Ovary (tissue), 9 donors: ENCODE measurements around the gene MNAT1. TPM values are rescaled to one million over a fixed set of nuclear protein-coding genes. Genes with fewer than 3 reads are reported as not detected.

Experiments used
- DNase-seq, 5 donors: peaks; one replicate each; pipeline ENCODE4 v3.0.0-alpha.2; 2019 to 2020
- H3K27ac ChIP-seq, 2 donors: fragments of 200-600 bp; one replicate each; pipeline versions ENCODE4 v1.5.1 to v1.8.0; 2019 to 2022
- H3K27me3 ChIP-seq: fragments of 200-600 bp; one replicate; pipeline ENCODE4 v1.8.0; 2022
- H3K36me3 ChIP-seq: fragments of 200-600 bp; sonication (generic); one replicate; pipeline ENCODE4 v1.5.1; 2019
- H3K4me1 ChIP-seq: one replicate; pipeline ENCODE4 v1.8.1; 2013; ENCODE audit warnings: mild to moderate bottlenecking, moderate library complexity; ENCODE audit not compliant: insufficient read depth
- H3K4me3 ChIP-seq: fragments of 200-600 bp; sonication (generic); one replicate; pipeline ENCODE4 v1.5.1; 2017
- H3K9me3 ChIP-seq, 2 donors: fragments of 200-600 bp in 1 of 2; sonication (generic) in 1 of 2; one replicate each; pipeline versions ENCODE4 v1.5.1 to v1.8.1; 2013 to 2019; ENCODE audit warnings: mild to moderate bottlenecking in 1 of 2, moderate library complexity in 1 of 2
- EP300 ChIP-seq: sonication (generic); formaldehyde crosslinking; IDR thresholded peaks from one replicate; pipeline ENCODE4 v1.6.1; 2017; ENCODE audit warnings: antibody characterized with exemption
- POLR2A ChIP-seq: fragments of 450-650 bp; IDR thresholded peaks from one replicate; pipeline ENCODE4 v1.6.1; 2017; ENCODE audit warnings: antibody characterized with exemption, mild to moderate bottlenecking, moderate library complexity
- WGBS, 3 donors: extraction: QIAGEN DNeasy Blood & Tissue Kit in 1 of 3; methylation state at CpG; one replicate each; pipeline versions ENCODE4 v1.1.5 to v1.1.7; 2013 to 2017; 5-methylcytosine and 5-hydroxymethylcytosine counted together
- intact Hi-C, 4 donors: fragments of 100-400 bp; cut with DNase I; formaldehyde crosslinking; loops; one replicate each; pipeline versions ENCODE4 v1.11.0 to v1.15.1; 2022 to 2023
- polyA plus RNA-seq, 2 donors: library from polyadenylated mRNA; stranded (reverse); fragments of 200-250 nt in 1 of 2; fragments of 350-450 nt in 1 of 2; fragmentation: Illumina TruSeq in 1 of 2; extraction: RNeasy Lipid Tissue Mini Kit (QIAGEN cat#74804) in 1 of 2; gene quantifications; one replicate each; pipeline ENCODE4 v1.2.3, GENCODE V29; 2013 to 2014
- total RNA-seq, 7 donors: library from RNA; depleted of rRNA in 2 of 7; stranded (reverse); fragments of >200 nt in 2 of 7; fragmentation: NEBNext Ultra II Directional in 3 of 7; extraction: Animal tissue kit (Norgen Biotek cat#: 25700) in 3 of 7; gene quantifications; one replicate each; pipeline versions ENCODE4 v1.1.0 to v1.2.4, GENCODE V29; 2016 to 2023
- TF ChIP-seq, protein P1 (sequence below), 3 donors: fragments of 450-650 bp in 2 of 3; fragments of 200-600 bp in 1 of 3; IDR thresholded peaks; one replicate each; pipeline versions ENCODE4 v1.5.1 to v1.8.0; 2016 to 2022; ENCODE audit warnings: antibody characterized with exemption in 3 of 3, mild to moderate bottlenecking in 1 of 3
- donor health status: DM: no; HTN: no; CAD: no; lungs with moderate emphysema.
- donor health status: DM: no; HTN: no; CAD: no.
- donor health status: Bipolar disorder and iron deficiency.
- donor health status: DM: yes; HTN: yes; CAD: no.
- donor health status: DM: no; HTN: no; CAD: no.
- donor health status: DM: yes; HTN: yes; CAD: no.

The MNAT1 gene
- total and polyA plus RNA-seq, 9 donors, result 23.0 to 59.4 (median 32.8) TPM

DNA sequence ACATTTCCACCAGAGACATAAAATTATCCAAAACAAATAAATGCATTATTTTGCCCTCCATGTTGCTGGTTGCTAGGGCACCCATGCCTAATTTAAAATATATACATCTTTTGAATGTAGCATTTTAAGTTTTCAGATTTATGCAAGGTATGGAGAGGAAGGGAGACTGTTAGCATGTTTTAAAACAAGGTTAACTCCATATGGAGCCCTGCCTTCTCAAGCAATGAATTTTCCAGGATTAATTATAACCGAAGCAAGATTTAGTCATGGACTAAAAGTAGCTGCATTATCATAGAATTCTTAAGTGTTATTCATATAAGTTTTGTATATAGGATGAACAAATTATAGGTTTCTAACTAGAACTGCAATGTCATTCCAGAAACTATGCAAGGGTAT, 209.1 kb downstream of the MNAT1 start:
- Histone ChIP-seq H3K36me3 (no peaks in the 10 kb centered on the region), H3K4me3 (no peak overlapping the region), H3K27me3 (no peaks in the 10 kb centered on the region), H3K27ac (no peak overlapping the region), H3K4me1 (no peaks in the 10 kb centered on the region), H3K9me3 (no peaks in the 10 kb centered on the region)
- intact Hi-C loops, result no loop called here
- DNase-seq, result no peak
- TF ChIP-seq EP300 (no peak), POLR2A (no peak)
- TF ChIP-seq, protein P1, sequence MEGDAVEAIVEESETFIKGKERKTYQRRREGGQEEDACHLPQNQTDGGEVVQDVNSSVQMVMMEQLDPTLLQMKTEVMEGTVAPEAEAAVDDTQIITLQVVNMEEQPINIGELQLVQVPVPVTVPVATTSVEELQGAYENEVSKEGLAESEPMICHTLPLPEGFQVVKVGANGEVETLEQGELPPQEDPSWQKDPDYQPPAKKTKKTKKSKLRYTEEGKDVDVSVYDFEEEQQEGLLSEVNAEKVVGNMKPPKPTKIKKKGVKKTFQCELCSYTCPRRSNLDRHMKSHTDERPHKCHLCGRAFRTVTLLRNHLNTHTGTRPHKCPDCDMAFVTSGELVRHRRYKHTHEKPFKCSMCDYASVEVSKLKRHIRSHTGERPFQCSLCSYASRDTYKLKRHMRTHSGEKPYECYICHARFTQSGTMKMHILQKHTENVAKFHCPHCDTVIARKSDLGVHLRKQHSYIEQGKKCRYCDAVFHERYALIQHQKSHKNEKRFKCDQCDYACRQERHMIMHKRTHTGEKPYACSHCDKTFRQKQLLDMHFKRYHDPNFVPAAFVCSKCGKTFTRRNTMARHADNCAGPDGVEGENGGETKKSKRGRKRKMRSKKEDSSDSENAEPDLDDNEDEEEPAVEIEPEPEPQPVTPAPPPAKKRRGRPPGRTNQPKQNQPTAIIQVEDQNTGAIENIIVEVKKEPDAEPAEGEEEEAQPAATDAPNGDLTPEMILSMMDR (IDR thresholded peaks at IDR 0.05), result no peak
- 75 to 94% (median 89%) methylated on average over 1 of the region's 1 CpG for WGBS, 3 donors

DNA sequence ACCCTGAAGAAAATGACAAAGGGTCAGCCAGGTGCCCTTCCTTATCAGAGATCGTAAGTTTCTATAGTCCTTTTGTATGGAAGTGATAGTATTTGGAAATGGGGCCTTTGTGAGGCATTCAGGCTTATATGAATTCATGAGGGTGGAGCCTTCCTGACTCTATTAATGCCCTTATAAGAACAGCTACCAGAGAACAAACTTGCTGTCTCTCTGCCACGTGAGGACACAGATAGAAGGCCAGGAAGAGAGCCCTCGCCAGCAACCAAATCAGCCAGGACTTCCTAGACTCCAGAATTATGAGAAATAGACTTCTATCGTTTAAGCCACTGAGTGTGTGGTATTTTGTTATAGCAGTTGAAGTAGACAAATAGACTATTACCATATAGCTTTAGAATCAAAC, 209.6 kb downstream of the MNAT1 start:
- Histone ChIP-seq H3K27me3 (no peaks in the 10 kb centered on the region), H3K36me3 (no peaks in the 10 kb centered on the region), H3K27ac (no peak overlapping the region), H3K9me3 (no peaks in the 10 kb centered on the region), H3K4me1 (no peaks in the 10 kb centered on the region), H3K4me3 (no peak overlapping the region)
- intact Hi-C loops, result no loop called here
- DNase-seq, result no peak
- 28 to 37% (median 35%) methylated on average over 4 of the region's 4 CpGs for WGBS, 3 donors
- TF ChIP-seq POLR2A, result no peak

DNA sequence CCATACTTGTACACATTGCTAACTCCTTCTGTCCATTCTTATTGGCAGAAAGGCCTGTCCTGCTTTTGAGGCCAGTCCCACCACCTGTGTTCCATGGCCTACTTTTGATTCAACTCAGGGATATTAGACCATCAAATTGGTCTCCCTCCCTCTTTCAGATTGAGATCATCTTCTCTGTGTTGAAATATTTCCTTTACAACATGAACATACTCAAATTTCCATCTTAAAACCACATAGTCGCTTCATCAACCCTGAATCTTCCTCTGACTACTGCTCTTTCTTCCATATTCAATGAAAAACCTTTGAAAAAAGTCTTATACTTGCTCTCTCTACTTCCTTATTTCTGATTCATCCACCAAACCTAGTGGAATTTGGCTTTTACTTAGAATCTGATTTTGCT, 211.4 kb downstream of the MNAT1 start:
- Histone ChIP-seq H3K36me3 (no peaks in the 10 kb centered on the region), H3K27ac (no peak overlapping the region), H3K9me3 (no peaks in the 10 kb centered on the region), H3K27me3 (no peaks in the 10 kb centered on the region), H3K4me3 (no peak overlapping the region), H3K4me1 (peaks cover 3% of the 10 kb centered on the region)
- TF ChIP-seq, protein P1 (IDR thresholded peaks at IDR 0.05), result no peak
- TF ChIP-seq EP300 (no peak), POLR2A (no peak)
- 95 to 97% (median 96%) methylated on average over 1 of the region's 1 CpG for WGBS, 3 donors
- no peak for DNase-seq
- intact Hi-C loops, result no loop called here

DNA sequence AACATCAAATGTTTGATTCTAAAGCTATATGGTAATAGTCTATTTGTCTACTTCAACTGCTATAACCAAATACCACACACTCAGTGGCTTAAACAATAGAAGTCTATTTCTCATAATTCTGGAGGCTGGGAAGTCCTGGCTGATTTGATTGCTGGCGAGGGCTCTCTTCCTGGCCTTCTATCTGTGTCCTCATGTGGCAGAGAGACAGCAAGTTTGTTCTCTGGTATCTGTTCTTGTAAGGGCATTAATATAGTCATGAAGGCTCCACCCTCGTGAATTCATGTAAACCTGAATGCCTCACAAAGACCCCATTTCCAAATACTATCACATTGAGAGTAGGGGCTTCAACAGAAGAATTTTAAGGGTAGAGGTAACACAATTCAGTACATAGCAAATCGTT, 212.2 kb downstream of the MNAT1 start:
- WGBS, 3 donors, result 79 to 84% (median 82%) methylated on average over 3 of the region's 3 CpGs
- Histone ChIP-seq H3K27ac (no peak overlapping the region), H3K4me3 (no peak overlapping the region), H3K4me1 (peaks cover 4% of the 10 kb centered on the region), H3K9me3 (no peaks in the 10 kb centered on the region), H3K27me3 (no peaks in the 10 kb centered on the region), H3K36me3 (no peaks in the 10 kb centered on the region)
- no peak for DNase-seq
- TF ChIP-seq EP300 (no peak), POLR2A (no peak)
- TF ChIP-seq, protein P1 (IDR thresholded peaks at IDR 0.05), result no peak
- intact Hi-C loops, result no loop called here

DNA sequence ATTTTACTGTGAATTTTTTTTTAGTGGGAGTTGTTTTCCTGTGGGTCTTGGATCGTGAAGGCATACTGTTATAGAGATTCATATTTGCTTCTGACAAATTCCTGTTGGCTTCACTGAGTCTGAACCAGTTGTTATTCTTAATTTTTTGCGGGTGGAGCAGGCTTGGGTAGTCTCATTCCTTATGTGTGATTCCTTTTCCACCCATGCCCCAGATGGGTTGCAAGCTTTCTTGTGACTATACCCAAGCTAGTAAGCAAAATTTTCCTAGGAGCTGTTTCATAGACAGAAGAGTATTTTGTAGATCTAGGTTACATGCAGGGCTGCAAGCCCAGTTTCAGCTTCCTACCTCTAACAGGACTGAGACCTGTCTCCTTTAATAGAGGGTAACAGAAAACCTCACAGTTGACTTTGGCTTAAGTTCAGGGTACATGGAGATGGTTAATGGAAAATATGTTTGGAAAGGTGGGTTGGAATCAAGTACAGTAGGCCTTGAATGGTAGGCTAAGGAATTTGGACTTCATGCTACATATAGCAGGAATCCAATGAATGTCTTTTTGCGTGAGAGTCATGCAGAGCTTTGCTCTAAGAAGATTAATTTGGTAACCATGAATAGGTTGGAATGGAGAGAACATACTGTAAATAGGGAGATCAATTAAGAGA, 217.3 kb downstream of the MNAT1 start:
- no peak for TF ChIP-seq POLR2A
- TF ChIP-seq, protein P1 (IDR thresholded peaks at IDR 0.05), result no peak
- no peak for TF ChIP-seq EP300
- WGBS, 3 donors, result 38 to 45% (median 40%) methylated on average over 3 of the region's 3 CpGs
- Histone ChIP-seq H3K27me3 (no peaks in the 10 kb centered on the region), H3K4me3 (no peak overlapping the region), H3K36me3 (no peaks in the 10 kb centered on the region), H3K9me3 (no peaks in the 10 kb centered on the region), H3K27ac (no peak overlapping the region), H3K4me1 (peaks cover 7% of the 10 kb centered on the region)
- DNase-seq, result no peak
- intact Hi-C loops, result no loop called here
